Tibial nerve (tissue), 4 donors: ENCODE measurements around the gene SLX9. TPM values are rescaled to one million over a fixed set of nuclear protein-coding genes. Genes with fewer than 3 reads are reported as not detected.

Source experiments
- DNase-seq, 2 donors: peaks; one replicate each; pipeline ENCODE4 v3.0.0-alpha.2; 2019; ENCODE audit warnings: low spot score in 2 of 2
- H3K27ac ChIP-seq, 4 donors: fragments of 200-600 bp; sonication (generic) in 3 of 4; one replicate each; pipeline ENCODE4 v1.5.1; 2017 to 2019; ENCODE audit warnings: mild to moderate bottlenecking in 1 of 4
- H3K27me3 ChIP-seq, 2 donors: fragments of 200-600 bp; sonication (generic) in 1 of 2; one replicate each; pipeline versions ENCODE4 v1.5.1 to v1.6.0; 2017 to 2019
- H3K36me3 ChIP-seq, 3 donors: fragments of 200-600 bp; sonication (generic); one replicate each; pipeline ENCODE4 v1.5.1; 2018 to 2019
- H3K4me1 ChIP-seq, 4 donors: fragments of 200-600 bp; sonication (generic) in 3 of 4; one replicate each; pipeline ENCODE4 v1.5.1; 2017 to 2019
- H3K4me3 ChIP-seq, 4 donors: fragments of 200-600 bp; sonication (generic) in 3 of 4; one replicate each; pipeline ENCODE4 v1.5.1; 2017 to 2019; ENCODE audit warnings: mild to moderate bottlenecking in 1 of 4, moderate library complexity in 1 of 4
- H3K9me3 ChIP-seq, 4 donors: fragments of 200-600 bp; sonication (generic) in 3 of 4; one replicate each; pipeline ENCODE4 v1.5.1; 2017 to 2019
- CTCF ChIP-seq, 5 experiments: fragments of 200-600 bp in 3 of 5; fragments of 450-650 bp in 2 of 5; sonication (generic) in 3 of 5; IDR thresholded peaks; one replicate each; pipeline ENCODE4 v1.5.1; 2016 to 2019; ENCODE audit warnings: antibody characterized with exemption in 5 of 5, mild to moderate bottlenecking in 3 of 5, moderate library complexity in 2 of 5
- EP300 ChIP-seq, 2 donors: sonication (generic); formaldehyde crosslinking; IDR thresholded peaks; one replicate each; pipeline ENCODE4 v1.6.1; 2017; ENCODE audit warnings: antibody characterized with exemption in 2 of 2, mild to moderate bottlenecking in 1 of 2
- POLR2A ChIP-seq, 2 donors: fragments of 450-650 bp; IDR thresholded peaks; one replicate each; pipeline ENCODE4 v1.6.1; 2017; ENCODE audit warnings: antibody characterized with exemption in 2 of 2, mild to moderate bottlenecking in 2 of 2, moderate library complexity in 2 of 2
- WGBS, 2 donors: methylation state at CpG; one replicate each; pipeline ENCODE4 v1.1.5; 2018; 5-methylcytosine and 5-hydroxymethylcytosine counted together
- total RNA-seq, 4 donors: library from RNA; depleted of rRNA; stranded (reverse); fragments of >200 nt; gene quantifications; one replicate each; pipeline ENCODE4 v1.1.0, GENCODE V29; 2016

SLX9 gene
- total RNA-seq, 4 donors from 2014 or later, result 3.7 to 19.8 (median 13.3) TPM

DNA sequence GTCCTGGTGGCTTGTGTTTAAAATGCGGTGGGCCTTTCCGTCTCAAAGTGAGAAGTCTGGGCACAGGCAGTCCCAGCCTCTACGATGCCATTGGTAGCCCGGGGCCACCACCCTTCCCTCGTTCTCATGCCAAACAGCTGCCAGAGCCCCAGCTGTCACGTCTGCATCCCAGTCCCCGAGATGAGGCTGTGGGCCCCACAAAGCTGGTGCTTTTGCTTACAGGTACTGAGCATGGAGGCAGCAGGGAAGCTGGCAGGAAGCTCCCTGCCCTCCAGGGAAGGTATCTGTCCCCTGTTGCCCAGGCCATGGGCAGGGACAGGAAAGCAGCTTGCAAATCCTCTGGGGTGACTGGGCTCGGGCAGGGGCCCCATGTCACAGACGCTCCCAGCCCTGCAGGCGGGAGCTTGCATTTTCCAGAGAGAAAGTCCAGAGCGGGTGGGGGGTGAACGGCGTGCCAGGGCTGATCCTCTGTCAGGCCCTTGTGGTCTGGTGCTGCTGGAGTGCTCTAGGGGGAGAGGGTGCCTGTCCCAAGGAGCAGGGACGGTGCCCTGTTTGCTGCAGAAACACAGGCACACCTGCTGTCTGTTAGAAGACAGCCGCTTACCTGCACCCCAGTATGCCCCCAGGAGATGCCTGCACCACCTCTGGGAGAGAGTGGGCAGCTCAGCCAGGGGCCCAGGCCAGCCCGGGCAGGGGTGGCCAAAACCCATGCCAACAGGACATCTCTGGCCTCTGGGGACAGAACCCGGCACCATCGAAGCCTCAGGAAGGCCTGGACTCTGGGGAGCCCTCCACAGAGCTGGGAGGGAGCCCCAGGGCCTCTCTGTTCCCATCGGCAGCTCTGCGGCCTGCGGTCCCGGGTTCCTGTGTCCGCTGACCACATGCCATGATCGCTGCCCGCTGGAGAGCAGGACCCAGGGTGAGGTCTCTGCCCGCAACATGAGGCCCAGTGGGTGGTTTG is 45.9 kb downstream of the SLX9 start:
- Histone ChIP-seq H3K27me3 (no peaks in the 10 kb centered on the region), H3K9me3 (no peaks in the 10 kb centered on the region), H3K4me1 (peaks cover 0 to 27% (median 9%) of the 10 kb centered on the region in 4 donors), H3K4me3 (no peak overlapping the region), H3K36me3 (no peaks in the 10 kb centered on the region), H3K27ac (no peak overlapping the region)
- no peak for DNase-seq
- WGBS, 2 donors, result 76 to 83% methylated on average over 20 to 23 of the region's 26 CpGs
- TF ChIP-seq CTCF (IDR thresholded peaks at IDR 0.05) (no peak), POLR2A (IDR thresholded peaks at IDR 0.05) (no peak), EP300 (IDR thresholded peaks at IDR 0.05) (no peak)

GRCh38 chr21:44986471-44987291 is 46.9 kb downstream of the SLX9 start:
- Histone ChIP-seq H3K27me3 (no peaks in the 10 kb centered on the region), H3K9me3 (no peaks in the 10 kb centered on the region), H3K36me3 (no peaks in the 10 kb centered on the region), H3K4me3 (no peak overlapping the region), H3K27ac (no peak overlapping the region), H3K4me1 (peaks cover 0 to 33% (median 9%) of the 10 kb centered on the region in 4 donors)
- no peak for DNase-seq
- TF ChIP-seq CTCF (IDR thresholded peaks at IDR 0.05), result no peak
- no peak for TF ChIP-seq EP300 (IDR thresholded peaks at IDR 0.05)
- TF ChIP-seq POLR2A (IDR thresholded peaks at IDR 0.05), result no peak
- 63 to 65% methylated on average over 10 to 11 of the region's 23 CpGs for WGBS, 2 donors

DNA sequence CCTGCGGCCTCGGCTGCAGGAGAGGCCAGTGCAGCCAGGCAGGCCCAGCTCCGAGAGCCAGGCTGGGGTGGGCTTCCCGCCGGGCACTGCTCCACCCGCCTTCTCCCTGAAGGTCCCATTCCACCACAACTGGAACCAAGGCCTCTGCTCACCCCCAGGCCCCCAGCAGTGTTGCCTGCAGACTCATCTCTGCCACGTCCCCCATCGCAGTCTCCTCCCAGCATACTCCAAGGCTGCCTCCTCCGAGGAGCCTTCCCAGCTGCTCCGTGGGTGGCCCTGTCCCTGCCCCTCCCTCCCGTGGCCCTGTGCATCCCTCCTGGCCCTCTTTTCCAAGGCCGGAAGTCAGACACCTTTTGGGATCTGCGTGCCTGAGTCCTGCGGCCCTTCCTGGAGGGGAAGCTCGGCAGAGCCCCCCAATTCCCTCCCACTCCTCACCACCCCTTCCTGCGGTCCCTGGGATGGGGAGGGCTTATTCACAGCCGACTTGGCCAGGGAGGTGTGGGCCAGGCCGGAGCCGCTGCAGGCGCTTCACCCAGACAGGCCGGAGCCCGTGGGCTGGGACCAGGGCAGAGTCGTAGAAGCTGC is 47.6 kb downstream of the SLX9 start:
- no peak overlapping the region for H3K27ac ChIP-seq
- peaks cover 0 to 38% (median 9%) of the 10 kb centered on the region in 4 donors for H3K4me1 ChIP-seq
- H3K4me3 ChIP-seq, result no peak overlapping the region
- 76 to 79% methylated on average over 20 to 22 of the region's 23 CpGs for WGBS, 2 donors
- no peak for DNase-seq
- no peaks in the 10 kb centered on the region for H3K27me3 ChIP-seq
- no peaks in the 10 kb centered on the region for H3K9me3 ChIP-seq
- H3K36me3 ChIP-seq, result no peaks in the 10 kb centered on the region
- no peak for TF ChIP-seq POLR2A (IDR thresholded peaks at IDR 0.05)
- TF ChIP-seq EP300 (IDR thresholded peaks at IDR 0.05), result no peak
- TF ChIP-seq CTCF (IDR thresholded peaks at IDR 0.05), result no peak

- WGBS, 2 donors, result 70 to 73% methylated on average over 35 of the region's 37 CpGs
- TF ChIP-seq CTCF (IDR thresholded peaks at IDR 0.05) (no peak), EP300 (IDR thresholded peaks at IDR 0.05) (no peak), POLR2A (IDR thresholded peaks at IDR 0.05) (no peak)
- Histone ChIP-seq H3K4me3 (no peak overlapping the region), H3K36me3 (no peaks in the 10 kb centered on the region), H3K4me1 (peaks cover 0 to 32% (median 7%) of the 10 kb centered on the region in 4 donors), H3K27ac (no peak overlapping the region), H3K9me3 (no peaks in the 10 kb centered on the region), H3K27me3 (no peaks in the 10 kb centered on the region)
- no peak for DNase-seq
Measured at GRCh38 chr21:44987886-44988606, 48.2 kb downstream of the SLX9 start.
